ENCODE data around the gene TBC1D22A.
"Not testable (repeated sequence)": the region's sequence is repeated elsewhere in the genome, so short reads cannot be mapped to it uniquely, and the experiment has no call there.

The TBC1D22A gene

DNA sequence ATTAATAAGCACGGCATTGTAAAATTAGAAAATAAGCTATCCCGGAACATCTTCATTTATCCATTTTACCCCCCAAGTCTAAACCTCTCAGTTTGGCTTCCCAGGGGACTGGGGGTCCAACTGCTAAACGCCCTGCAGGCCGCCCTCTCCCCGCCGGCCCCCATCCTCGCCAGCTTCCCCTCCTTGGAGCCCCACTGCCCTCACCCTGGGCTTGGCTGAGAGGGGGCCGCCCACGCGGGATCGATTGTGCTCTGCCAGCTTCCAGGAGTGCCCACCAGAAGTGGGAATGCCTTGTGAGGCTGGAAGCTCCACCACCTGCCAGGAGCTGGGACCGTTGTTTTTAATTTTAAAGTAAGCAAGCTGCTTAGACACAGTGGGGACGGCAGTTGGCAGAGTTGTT lies 353.5 kb downstream of the TBC1D22A start:
- DNase-seq (ENCODE audit: low read depth): no peak
- no peak overlapping the region for H3K4me3 ChIP-seq (ENCODE audit: low read length)
- TF ChIP-seq CTCF (IDR thresholded peaks at IDR 0.05; ENCODE audit: insufficient read depth, low read depth, low read length, missing control alignments): no peak

DNA sequence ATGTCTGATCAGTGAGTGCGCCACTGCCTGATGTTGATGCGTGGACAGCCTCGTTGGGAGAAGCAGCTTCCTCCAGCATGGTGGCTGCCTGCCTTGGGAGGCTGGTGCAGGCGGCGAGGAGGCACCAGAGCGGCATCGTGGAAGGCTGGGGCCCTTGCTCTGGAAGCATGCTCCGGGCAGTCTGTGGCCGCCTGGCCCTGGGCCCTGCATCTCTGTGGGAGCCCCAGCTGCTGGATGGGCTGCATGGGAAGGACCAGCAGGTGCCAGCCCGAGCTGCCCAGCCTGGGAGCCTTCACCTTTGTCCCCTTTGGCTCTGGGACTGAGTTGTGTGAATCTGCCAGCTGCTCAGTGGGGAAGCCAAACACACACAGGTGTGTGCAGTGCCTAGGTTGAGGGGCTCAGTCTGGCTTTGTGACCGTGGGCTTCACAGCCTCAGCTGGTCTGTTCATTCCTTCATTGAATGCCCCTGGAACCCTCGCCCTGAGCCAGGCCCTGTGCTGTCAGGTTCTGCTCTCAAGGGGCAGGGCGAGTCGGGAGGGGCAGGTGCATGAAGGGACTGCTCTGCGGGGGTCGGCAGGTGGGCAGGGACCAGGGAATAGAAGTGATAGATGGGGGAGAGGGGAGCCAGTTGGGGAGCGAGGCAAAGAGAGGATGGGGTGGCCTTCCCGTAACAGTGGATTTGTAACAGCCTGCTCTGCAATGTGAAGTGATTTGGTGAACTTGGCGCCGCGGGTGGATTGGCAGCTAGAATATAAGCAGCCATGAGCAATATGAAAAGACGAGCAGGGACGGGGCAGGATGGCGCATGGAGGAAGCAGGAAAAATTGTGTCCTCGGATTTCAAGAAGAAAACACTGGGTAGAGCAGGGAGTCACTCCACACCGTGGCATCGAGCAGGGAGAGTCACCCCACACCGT lies 354.2 kb downstream of the TBC1D22A start:
- no peak overlapping the region for H3K4me3 ChIP-seq (ENCODE audit: low read length)
- TF ChIP-seq CTCF (IDR thresholded peaks at IDR 0.05; ENCODE audit: insufficient read depth, low read depth, low read length, missing control alignments): no peak
- DNase-seq (ENCODE audit: low read depth): no peak

DNA sequence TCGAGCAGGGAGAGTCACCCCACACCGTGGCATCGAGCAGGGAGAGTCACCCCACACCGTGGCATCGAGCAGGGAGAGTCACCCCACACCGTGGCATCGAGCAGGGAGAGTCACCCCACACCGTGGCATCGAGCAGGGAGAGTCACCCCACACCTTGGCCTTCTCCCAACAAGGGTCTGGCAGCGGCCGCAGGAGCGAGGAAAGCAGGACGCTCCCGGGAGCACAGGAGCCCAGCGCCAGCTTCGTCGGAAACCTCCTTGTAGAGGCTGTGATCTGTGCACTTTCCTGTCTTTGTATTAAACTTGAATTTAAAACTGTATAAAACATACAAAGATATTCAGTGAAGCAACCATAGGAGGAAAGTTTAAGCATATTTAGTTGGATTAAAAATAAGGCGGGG lies 355.0 kb downstream of the TBC1D22A start:
- not testable (repeated sequence) for DNase-seq (ENCODE audit: low read depth); H3K4me3 ChIP-seq (ENCODE audit: low read length)

DNA sequence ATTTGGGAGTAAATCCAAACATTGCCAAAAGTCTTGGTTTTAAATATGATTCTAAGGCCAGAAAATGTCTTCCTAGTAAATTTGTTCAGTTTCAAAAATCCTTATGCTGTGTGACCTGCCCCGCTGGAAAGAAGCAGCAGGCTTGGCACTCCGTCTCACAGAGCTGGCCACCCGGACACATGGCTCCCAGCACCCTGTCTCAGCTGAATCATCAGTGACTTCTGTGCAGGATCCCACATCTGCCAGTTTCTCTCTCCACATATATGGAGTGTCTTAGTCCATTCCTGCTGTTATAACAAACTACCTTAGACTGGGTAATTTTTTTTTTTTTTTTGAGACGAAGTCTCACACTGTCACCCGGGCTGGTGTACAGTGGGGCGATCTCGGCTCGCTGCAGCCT lies 356.7 kb downstream of the TBC1D22A start:
- TF ChIP-seq CTCF (IDR thresholded peaks at IDR 0.05; ENCODE audit: insufficient read depth, low read depth, low read length, missing control alignments): no peak
- no peak for DNase-seq (ENCODE audit: low read depth)

DNA sequence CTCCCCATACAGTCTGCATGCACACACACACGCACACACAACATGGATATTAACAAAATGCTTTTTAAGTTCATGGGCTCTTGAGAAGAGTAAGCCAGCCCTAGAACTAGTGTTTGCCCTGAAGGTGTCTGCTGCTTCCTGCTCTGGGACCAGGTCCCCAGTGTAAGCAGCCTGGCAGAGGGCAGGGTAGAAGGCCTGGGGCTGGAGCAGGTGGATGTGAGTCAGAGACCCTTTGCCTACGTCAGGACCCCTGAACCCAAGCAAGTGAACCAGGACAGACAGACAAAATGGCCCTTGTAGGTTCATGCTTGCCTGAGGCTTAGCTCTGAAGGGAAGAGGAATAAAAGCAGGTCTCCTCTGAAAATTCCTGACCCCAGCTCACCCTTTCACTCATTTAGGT lies 357.9 kb downstream of the TBC1D22A start:
- no peak for DNase-seq (ENCODE audit: low read depth)
- TF ChIP-seq CTCF (IDR thresholded peaks at IDR 0.05; ENCODE audit: insufficient read depth, low read depth, low read length, missing control alignments): no peak
- H3K4me3 ChIP-seq (ENCODE audit: low read length): no peak overlapping the region

More for the DNA sequence above, 356.7 kb downstream of the TBC1D22A start:
- H3K4me3 ChIP-seq (ENCODE audit: low read length): no peak overlapping the region

GRCh38 chr22:47121791-47122190 lies 359.3 kb downstream of the TBC1D22A start:
- TF ChIP-seq CTCF (IDR thresholded peaks at IDR 0.05; ENCODE audit: insufficient read depth, low read depth, low read length, missing control alignments): no peak
- no peak for DNase-seq (ENCODE audit: low read depth)
- H3K4me3 ChIP-seq (ENCODE audit: low read length): no peak overlapping the region

DNA sequence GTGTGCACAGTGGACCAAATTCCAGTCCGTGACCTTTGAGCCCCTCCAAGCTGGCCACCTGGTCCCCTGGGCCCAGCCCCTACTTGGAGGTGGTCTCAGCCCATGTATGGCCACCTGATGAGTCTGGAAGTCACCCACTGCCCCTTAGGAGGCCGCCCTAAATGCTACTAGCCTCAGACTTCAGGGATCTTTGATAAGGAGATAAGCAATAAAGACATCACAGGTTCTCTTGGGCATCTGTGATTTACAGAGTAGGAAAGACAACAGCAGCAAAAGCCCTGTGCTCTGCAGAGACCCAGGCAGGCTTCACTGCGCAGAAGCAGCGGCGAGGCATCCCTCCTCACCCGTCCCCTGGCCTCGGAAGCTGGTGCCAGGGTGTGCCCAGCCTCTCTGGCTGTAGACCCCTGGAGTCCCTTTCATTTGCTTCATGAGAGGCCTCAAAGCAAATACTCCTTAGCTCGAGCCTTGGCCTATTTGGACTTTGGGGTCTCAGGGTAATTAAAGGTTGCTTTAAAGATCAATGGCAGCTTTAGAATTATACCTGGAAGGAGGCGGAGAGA lies 360.1 kb downstream of the TBC1D22A start:
- TF ChIP-seq CTCF (IDR thresholded peaks at IDR 0.05; ENCODE audit: insufficient read depth, low read depth, low read length, missing control alignments): no peak
- DNase-seq (ENCODE audit: low read depth): no peak
- no peak overlapping the region for H3K4me3 ChIP-seq (ENCODE audit: low read length)

Data from epithelial cell of esophagus (primary cell).